ENCODE data around the gene SDHA. TPM values are rescaled to one million over a fixed set of nuclear protein-coding genes. Genes with fewer than 3 reads are reported as not detected.

The SDHA gene
- 81.1 and 102 TPM in 2 replicates for total RNA-seq

DNA sequence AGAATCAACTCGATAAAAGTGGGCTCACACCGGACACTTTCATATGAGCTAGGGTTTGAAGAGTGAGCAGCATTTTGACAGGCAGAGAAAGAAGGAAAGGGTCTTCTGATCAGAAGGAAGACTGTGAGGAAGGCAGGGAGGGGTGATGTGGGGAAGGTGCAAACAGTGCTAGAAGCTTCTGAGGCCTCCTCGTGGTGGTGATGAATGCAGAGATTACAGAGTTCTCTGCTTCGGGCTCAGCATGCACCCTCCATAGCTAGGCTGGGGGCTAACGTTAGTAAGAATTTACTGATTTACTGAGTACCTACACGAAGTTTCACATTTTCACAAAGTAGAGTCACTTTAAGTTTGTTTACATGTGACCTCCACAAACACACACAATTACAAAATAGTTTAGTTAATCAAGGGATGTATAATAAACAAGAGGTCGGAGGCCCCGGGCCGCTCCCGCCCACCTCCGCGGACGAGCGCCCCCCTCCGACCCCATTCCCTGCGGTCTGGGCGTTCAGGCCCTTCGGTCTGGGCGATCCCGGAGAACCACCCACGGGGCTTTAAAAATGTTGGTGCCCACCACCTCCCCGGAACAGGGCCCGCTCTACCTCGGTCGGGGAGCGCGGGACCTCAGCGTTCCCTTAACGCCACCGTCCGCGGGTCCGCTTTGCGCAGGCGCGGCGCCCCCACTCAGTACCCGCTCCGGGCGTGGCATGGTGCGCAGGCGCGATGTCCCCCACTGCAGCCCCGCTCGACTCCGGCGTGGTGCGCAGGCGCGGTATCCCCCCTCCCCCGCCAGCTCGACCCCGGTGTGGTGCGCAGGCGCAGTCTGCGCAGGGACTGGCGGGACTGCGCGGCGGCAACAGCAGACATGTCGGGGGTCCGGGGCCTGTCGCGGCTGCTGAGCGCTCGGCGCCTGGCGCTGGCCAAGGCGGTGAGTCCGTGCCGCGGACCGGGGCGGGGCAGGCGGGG lies at the start of gene SDHA, which contains the start of gene CCDC127:
Gene SDHA (plus strand): TSS at position 827 of the 963 bp plus-strand sequence. CDS start 36 bp downstream, at position 863.
Gene CCDC127 (minus strand): TSS at position 660 of the 963 bp plus-strand sequence. CDS start 1,304 bp downstream, outside the sequence.

DNA sequence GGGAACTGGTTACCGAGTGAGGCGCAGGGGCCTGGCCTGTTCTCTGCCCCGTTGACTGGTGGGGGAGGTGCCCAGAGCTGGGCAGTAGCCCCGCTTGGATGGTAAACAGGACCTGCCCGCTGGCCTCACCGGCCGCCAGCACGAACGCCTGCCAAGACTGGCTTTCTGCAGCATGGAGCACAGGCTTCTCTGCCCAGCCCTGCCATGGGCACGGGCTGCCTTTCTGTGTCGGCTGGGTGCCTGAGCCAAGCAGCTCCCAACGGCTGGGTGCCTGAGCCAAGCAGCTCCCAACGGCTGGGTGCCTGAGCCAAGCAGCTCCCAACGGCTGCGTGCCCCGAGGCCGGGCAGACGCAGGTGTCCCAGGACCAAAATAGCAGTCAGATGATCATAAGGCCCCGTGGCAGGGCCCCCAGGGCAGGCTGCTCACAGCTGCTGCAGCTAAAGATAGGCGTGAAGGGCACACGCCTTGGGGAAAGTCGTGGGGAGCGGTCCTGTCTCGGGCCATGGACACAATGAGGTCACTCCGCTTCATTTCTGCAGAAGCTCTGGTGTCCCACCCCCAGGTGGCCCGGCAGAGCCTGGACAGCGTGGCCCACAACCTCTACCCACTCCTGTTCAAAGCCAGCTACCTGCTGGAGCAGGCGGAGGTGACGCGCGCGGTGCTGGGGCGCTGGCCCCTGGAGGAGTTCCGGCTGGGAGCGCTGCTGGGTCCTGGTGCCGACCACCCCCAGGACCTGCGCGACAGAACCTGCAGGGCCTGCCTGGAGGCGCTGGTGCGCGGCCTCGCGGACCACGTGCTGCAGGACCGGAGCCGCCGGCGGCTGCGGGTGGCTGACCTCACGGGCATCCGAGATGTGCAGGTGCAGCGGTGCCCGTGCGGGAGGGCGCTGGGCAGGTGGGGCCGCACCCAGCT lies 26.8 kb upstream of the SDHA start, which contains the start of gene LRRC14B:
Gene LRRC14B (plus strand): TSS at position 460 of the 913 bp plus-strand sequence. CDS start 44 bp downstream, at position 504.

Other genes with a start within 250 kb of the SDHA start
- 0.28 and 0.30 TPM in 2 replicates for gene PLEKHG4B, start 126.2 kb upstream of the SDHA start, total RNA-seq
- gene LRRC14B, start 26.8 kb upstream of the SDHA start, total RNA-seq = not detected in 2 replicates
- gene CCDC127, start 167 bp upstream of the SDHA start, total RNA-seq = 5.3 and 5.7 TPM in 2 replicates
- 102 and 136 TPM in 2 replicates for gene PDCD6, start 53.3 kb downstream of the SDHA start, total RNA-seq
- 4.6 and 10.7 TPM in 2 replicates for gene AHRR, start 103.4 kb downstream of the SDHA start, total RNA-seq
- gene EXOC3, start 224.9 kb downstream of the SDHA start, total RNA-seq = 39.8 and 41.3 TPM in 2 replicates